Ishikawa (cell line): ENCODE results near the gene S100A5.

Experiments used
- CREB1 ChIP-seq: IDR thresholded peaks from 2 replicates; pipeline ENCODE4 v1.6.1; 2012; ENCODE audit warnings: low read depth
- EP300 ChIP-seq: IDR thresholded peaks from 2 replicates; pipeline ENCODE4 v1.6.1; 2012; ENCODE audit warnings: borderline replicate concordance
- RAD21 ChIP-seq: IDR thresholded peaks from 2 replicates; pipeline ENCODE4 v1.6.1; 2012; ENCODE audit warnings: low read depth
- YY1 ChIP-seq: IDR thresholded peaks from 2 replicates; pipeline ENCODE4 v1.6.1; 2012; ENCODE audit warnings: low read depth
- ZBTB7A ChIP-seq: IDR thresholded peaks from 2 replicates; pipeline ENCODE4 v1.6.1; 2012; ENCODE audit warnings: low read depth
- TF ChIP-seq, protein P1 (sequence below): IDR thresholded peaks from 2 replicates; pipeline ENCODE4 v1.6.1; 2012; ENCODE audit warnings: low read depth, mild to moderate bottlenecking
- TF ChIP-seq, protein P2 (sequence below): IDR thresholded peaks from 2 replicates; pipeline ENCODE4 v1.6.1; 2012

DNA sequence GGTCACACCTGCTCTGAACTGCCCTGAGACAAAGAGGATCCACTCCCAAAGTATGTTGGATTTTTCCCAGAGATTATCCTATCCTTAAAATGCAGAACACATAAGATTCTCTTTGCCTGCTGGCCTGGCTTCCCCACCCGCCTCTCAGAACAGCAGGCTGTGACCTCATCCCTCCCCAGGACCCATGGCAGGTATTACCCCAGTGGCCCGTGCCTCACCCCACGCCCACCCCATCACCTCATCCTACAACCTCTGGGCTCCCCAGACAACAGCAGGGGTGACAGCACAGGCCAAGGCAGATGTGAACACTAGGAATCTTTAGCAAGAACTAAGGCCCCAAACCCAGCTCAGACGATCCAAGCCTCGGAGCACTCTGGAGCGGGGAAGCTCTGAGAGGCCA lies 45.2 kb downstream of the S100A5 start:
- TF ChIP-seq, protein P1, sequence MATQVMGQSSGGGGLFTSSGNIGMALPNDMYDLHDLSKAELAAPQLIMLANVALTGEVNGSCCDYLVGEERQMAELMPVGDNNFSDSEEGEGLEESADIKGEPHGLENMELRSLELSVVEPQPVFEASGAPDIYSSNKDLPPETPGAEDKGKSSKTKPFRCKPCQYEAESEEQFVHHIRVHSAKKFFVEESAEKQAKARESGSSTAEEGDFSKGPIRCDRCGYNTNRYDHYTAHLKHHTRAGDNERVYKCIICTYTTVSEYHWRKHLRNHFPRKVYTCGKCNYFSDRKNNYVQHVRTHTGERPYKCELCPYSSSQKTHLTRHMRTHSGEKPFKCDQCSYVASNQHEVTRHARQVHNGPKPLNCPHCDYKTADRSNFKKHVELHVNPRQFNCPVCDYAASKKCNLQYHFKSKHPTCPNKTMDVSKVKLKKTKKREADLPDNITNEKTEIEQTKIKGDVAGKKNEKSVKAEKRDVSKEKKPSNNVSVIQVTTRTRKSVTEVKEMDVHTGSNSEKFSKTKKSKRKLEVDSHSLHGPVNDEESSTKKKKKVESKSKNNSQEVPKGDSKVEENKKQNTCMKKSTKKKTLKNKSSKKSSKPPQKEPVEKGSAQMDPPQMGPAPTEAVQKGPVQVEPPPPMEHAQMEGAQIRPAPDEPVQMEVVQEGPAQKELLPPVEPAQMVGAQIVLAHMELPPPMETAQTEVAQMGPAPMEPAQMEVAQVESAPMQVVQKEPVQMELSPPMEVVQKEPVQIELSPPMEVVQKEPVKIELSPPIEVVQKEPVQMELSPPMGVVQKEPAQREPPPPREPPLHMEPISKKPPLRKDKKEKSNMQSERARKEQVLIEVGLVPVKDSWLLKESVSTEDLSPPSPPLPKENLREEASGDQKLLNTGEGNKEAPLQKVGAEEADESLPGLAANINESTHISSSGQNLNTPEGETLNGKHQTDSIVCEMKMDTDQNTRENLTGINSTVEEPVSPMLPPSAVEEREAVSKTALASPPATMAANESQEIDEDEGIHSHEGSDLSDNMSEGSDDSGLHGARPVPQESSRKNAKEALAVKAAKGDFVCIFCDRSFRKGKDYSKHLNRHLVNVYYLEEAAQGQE: no peak
- TF ChIP-seq, protein P2, sequence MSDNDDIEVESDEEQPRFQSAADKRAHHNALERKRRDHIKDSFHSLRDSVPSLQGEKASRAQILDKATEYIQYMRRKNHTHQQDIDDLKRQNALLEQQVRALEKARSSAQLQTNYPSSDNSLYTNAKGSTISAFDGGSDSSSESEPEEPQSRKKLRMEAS: no peak
- TF ChIP-seq EP300 (no peak), RAD21 (no peak), YY1 (no peak), CREB1 (no peak), ZBTB7A (no peak)
